ENCODE data around the gene SPATC1L. TPM values are rescaled to one million over a fixed set of nuclear protein-coding genes. Genes with fewer than 3 reads are reported as not detected.

SPATC1L gene
- total RNA-seq, 1 experiment from 2014 or later, result 36.0 TPM

GRCh38 chr21:46151989-46152926 lies 32.0 kb downstream of the SPATC1L start:
- peak; percentile 24 for DNase-seq
- no peak overlapping the region for H2BK120ac ChIP-seq (ENCODE audit: low read depth, low read length, poor library complexity, severe bottlenecking)
- TF ChIP-seq CTCF (conservative IDR thresholded peaks at IDR 0.05), result no peak

More at GRCh38 chr21:46151989-46152926, 32.0 kb downstream of the SPATC1L start:
- H3K79me2 ChIP-seq (ENCODE audit: insufficient read depth, low read length), result no peaks in the 10 kb centered on the region
- H3T11ph ChIP-seq (ENCODE audit: low read length), result no peak overlapping the region
- H3K36me3 Mint-ChIP-seq (ENCODE audit: insufficient read depth in 1 of 3, low read depth in 3 of 3), result no peaks in the 10 kb centered on the region
- H3K9ac ChIP-seq (ENCODE audit: extremely low read depth, insufficient read length, low read length), result no peak overlapping the region
- no peak overlapping the region for H3K4me2 ChIP-seq (ENCODE audit: insufficient read depth, insufficient read length, low read length)
- no CpG with 5 or more reads among the region's 45 CpGs for WGBS (ENCODE audit: extremely low coverage, insufficient read length, low lambda C conversion rate)
- H3K18ac ChIP-seq (ENCODE audit: insufficient read length, low read depth, low read length), result no peak overlapping the region
- H3K4me1 Mint-ChIP-seq, result peaks cover 6 to 11% of the 10 kb centered on the region in 2 experiments
- peak overlapping the region; percentile 83 to 87 (median 85); a peak in 4 of 7 replicates for H3K27ac Mint-ChIP-seq
- no peaks in the 10 kb centered on the region for H3K79me1 ChIP-seq (ENCODE audit: insufficient read depth, low read depth, low read length, poor library complexity, severe bottlenecking)
- peak overlapping the region in 1 of 2 experiments; percentile 51; a peak in 1 of 5 replicates for H3K4me3 Mint-ChIP-seq
- no peaks in the 10 kb centered on the region for H3K27me3 Mint-ChIP-seq (ENCODE audit: low read depth)
- H3K27me3 ChIP-seq (ENCODE audit: insufficient read depth, low read length), result no peaks in the 10 kb centered on the region
- H3K4me1 ChIP-seq (ENCODE audit: insufficient read depth, low read length), result no peaks in the 10 kb centered on the region; the same call in 1 of the 2 replicates
- no peak overlapping the region for H4K8ac ChIP-seq (replicated peaks; ENCODE audit: insufficient read length, low read depth, low read length)
- no peak overlapping the region for H3K4ac ChIP-seq (ENCODE audit: low read depth, low read length)
- H3K9me3 ChIP-seq (ENCODE audit: control insufficient read depth, low read depth, low read length), result no peaks in the 10 kb centered on the region
- no peak overlapping the region for H2BK5ac ChIP-seq (ENCODE audit: insufficient read length, low read length)
- H2BK12ac ChIP-seq (ENCODE audit: insufficient read length, low read depth, low read length), result no peak overlapping the region
- H4K20me1 ChIP-seq (ENCODE audit: control insufficient read depth, insufficient read depth, insufficient read length), result no peaks in the 10 kb centered on the region
- no peaks in the 10 kb centered on the region for H3K23me2 ChIP-seq (ENCODE audit: insufficient read length, low read depth, low read length, poor library complexity, severe bottlenecking)
- no peak overlapping the region for H3K27ac ChIP-seq (ENCODE audit: insufficient read length, low read depth, low read length)
- H3K9me3 Mint-ChIP-seq, result no peaks in the 10 kb centered on the region
- no peak overlapping the region for H2AFZ ChIP-seq (ENCODE audit: low read length)
- H2BK20ac ChIP-seq (ENCODE audit: low read depth, low read length, poor library complexity, severe bottlenecking), result no peak overlapping the region
- no peak overlapping the region for H3K56ac ChIP-seq (ENCODE audit: insufficient read length, low read depth, low read length)
- H4K5ac ChIP-seq (ENCODE audit: insufficient read length, low read depth, low read length), result no peak overlapping the region
- H2AK5ac ChIP-seq (ENCODE audit: insufficient read length, low read length), result no peak overlapping the region
- no peak overlapping the region for H3K23ac ChIP-seq (ENCODE audit: insufficient read length, low read depth, low read length)
- no peak overlapping the region for H2BK15ac ChIP-seq (ENCODE audit: low read depth, low read length)
- H4K91ac ChIP-seq (ENCODE audit: insufficient read length, low read depth, low read length), result no peak overlapping the region
- H3K14ac ChIP-seq (ENCODE audit: insufficient read depth, low read length), result no peak overlapping the region; the same call in 1 of the 2 replicates

All from H9 (cell line).